Astrocyte of the cerebellum (primary cell): ENCODE data around the gene CCDC106.

Source experiments
- DNase-seq: peaks from one replicate; pipeline ENCODE4 v3.0.0-alpha.2; 2011; ENCODE audit warnings: low read depth
- H3K4me3 ChIP-seq: 2 replicates; pipeline ENCODE4 v1.5.1; 2011; ENCODE audit warnings: mild to moderate bottlenecking, low read depth, low read length, moderate library complexity
- CTCF ChIP-seq: IDR thresholded peaks from 2 replicates; pipeline ENCODE4 v1.5.1; 2012; ENCODE audit warnings: low read length, low read depth, moderate library complexity, mild to moderate bottlenecking; ENCODE audit errors: missing control alignments
- in situ Hi-C: cut with HindIII; loops from 2 replicates; pipeline ENCODE4 v1.10.0; 2017; ENCODE audit warnings: low sequenced_read_pairs

The CCDC106 gene

GRCh38 chr19:55640043-55640576, 7.9 kb upstream of the CCDC106 start:
- in situ Hi-C loops: no loop called here
- peak; percentile 47 for TF ChIP-seq CTCF
- peak overlapping the region; percentile 82 for H3K4me3 ChIP-seq
- no peak for DNase-seq

GRCh38 chr19:55640577-55641425, 7.2 kb upstream of the CCDC106 start, which contains the start of gene ZNF580:
TSS of gene ZNF580 (plus strand) at chr19:55641002. CDS start at chr19:55642509, 1,507 bp downstream.
- no peak for DNase-seq
- in situ Hi-C loops: no loop called here
- H3K4me3 ChIP-seq: peak within 1 kb of the TSS; percentile 82
- TF ChIP-seq CTCF: no peak

GRCh38 chr19:55641426-55642152, 6.4 kb upstream of the CCDC106 start:
- TF ChIP-seq CTCF: no peak
- DNase-seq: no peak
- in situ Hi-C loops: no loop called here

GRCh38 chr19:55642153-55643002, 5.6 kb upstream of the CCDC106 start:
- peak overlapping the region; percentile 82 for H3K4me3 ChIP-seq
- no peak for DNase-seq
- in situ Hi-C loops: no loop called here
- no peak for TF ChIP-seq CTCF

More at GRCh38 chr19:55641426-55642152, 6.4 kb upstream of the CCDC106 start:
- H3K4me3 ChIP-seq: peak overlapping the region; percentile 82

- H3K4me3 ChIP-seq: peak within 1 kb of the TSS; percentile 82
- DNase-seq: peak; percentile 36
- in situ Hi-C loops: no loop called here
- no peak for TF ChIP-seq CTCF
Measured at GRCh38 chr19:55643003-55643886, 4.8 kb upstream of the CCDC106 start, which contains the start of gene ZNF581. TSS of gene ZNF581 (plus strand) at chr19:55643649. CDS start at chr19:55644572, 923 bp downstream.
